Measurements from ENCODE around the gene DNAJB5.

The DNAJB5 gene

DNA sequence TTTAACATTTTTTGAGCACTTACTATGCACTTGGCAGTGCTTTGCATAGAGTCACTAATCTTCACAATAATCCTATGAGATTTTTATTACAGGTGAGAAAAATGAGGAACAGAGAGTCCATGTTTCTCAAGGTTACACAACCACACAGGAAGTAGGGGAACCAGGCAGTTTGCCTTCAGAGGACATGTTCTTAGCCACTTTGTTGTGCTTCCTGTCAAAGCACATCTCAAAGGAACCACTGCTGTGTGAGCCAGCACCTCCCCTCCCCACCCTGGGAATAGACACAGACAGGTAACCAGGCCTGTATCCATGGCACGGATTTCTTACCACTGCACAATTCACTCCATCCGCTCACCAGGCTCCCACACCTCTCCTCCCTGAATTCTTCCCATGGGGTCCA is 6.3 kb upstream of the DNAJB5 start:
- Histone ChIP-seq H3K27me3 (ENCODE audit: insufficient read depth, low read length) (peaks cover 44% of the 10 kb centered on the region), H3K4me3 (ENCODE audit: low read depth, low read length) (no peak overlapping the region), H3K36me3 (ENCODE audit: insufficient read depth, low read length) (no peaks in the 10 kb centered on the region), H3K4me1 (ENCODE audit: control insufficient read depth, insufficient read depth, low read length, unreplicated experiment) (peaks cover 8% of the 10 kb centered on the region), H3K79me2 (ENCODE audit: control insufficient read depth, insufficient read depth, low read length, unreplicated experiment) (no peaks in the 10 kb centered on the region), H2AFZ (ENCODE audit: low read length, unreplicated experiment) (no peak overlapping the region), H3K27ac (ENCODE audit: low read depth, low read length) (no peak overlapping the region)

DNA sequence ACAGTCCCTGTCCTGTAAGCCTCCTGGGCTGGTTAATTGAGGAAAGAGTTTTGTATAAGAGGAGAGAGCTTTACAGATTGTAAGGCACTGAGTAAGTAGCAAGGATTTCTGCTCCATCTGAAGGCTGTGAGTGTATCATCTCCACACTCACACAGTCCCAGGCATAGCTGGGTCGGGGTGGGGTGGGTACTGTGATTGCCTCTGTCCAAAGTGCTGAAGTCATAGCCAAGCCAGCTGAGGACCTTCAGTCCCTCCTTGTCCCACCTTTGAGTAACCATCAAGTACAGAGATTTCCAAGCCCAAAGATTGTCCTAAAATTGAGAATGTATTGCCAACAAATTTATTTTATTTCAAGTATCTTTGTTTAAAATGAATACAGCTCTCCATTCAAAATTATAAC is 5.5 kb upstream of the DNAJB5 start:
- Histone ChIP-seq H2AFZ (ENCODE audit: low read length, unreplicated experiment) (no peak overlapping the region), H3K27ac (ENCODE audit: low read depth, low read length) (no peak overlapping the region), H3K27me3 (ENCODE audit: insufficient read depth, low read length) (peaks cover 36% of the 10 kb centered on the region), H3K4me1 (ENCODE audit: control insufficient read depth, insufficient read depth, low read length, unreplicated experiment) (peaks cover 8% of the 10 kb centered on the region), H3K79me2 (ENCODE audit: control insufficient read depth, insufficient read depth, low read length, unreplicated experiment) (no peaks in the 10 kb centered on the region), H3K36me3 (ENCODE audit: insufficient read depth, low read length) (no peaks in the 10 kb centered on the region), H3K4me3 (ENCODE audit: low read depth, low read length) (no peak overlapping the region)

- H3K4me1 ChIP-seq (ENCODE audit: control insufficient read depth, insufficient read depth, low read length, unreplicated experiment): peaks cover 11% of the 10 kb centered on the region
- H3K36me3 ChIP-seq (ENCODE audit: insufficient read depth, low read length): no peaks in the 10 kb centered on the region
- no peaks in the 10 kb centered on the region for H3K79me2 ChIP-seq (ENCODE audit: control insufficient read depth, insufficient read depth, low read length, unreplicated experiment)
- no peak overlapping the region for H3K27ac ChIP-seq (ENCODE audit: low read depth, low read length)
- no peak overlapping the region for H2AFZ ChIP-seq (ENCODE audit: low read length, unreplicated experiment)
- peaks cover 29% of the 10 kb centered on the region for H3K27me3 ChIP-seq (ENCODE audit: insufficient read depth, low read length)
- H3K4me3 ChIP-seq (ENCODE audit: low read depth, low read length): no peak overlapping the region
Measured at GRCh38 chr9:34985311-34985899, 4.1 kb upstream of the DNAJB5 start.

GRCh38 chr9:34986540-34987047 is 3.0 kb upstream of the DNAJB5 start:
- H2AFZ ChIP-seq (ENCODE audit: low read length, unreplicated experiment): no peak overlapping the region
- H3K36me3 ChIP-seq (ENCODE audit: insufficient read depth, low read length): no peaks in the 10 kb centered on the region
- H3K27me3 ChIP-seq (ENCODE audit: insufficient read depth, low read length): peaks cover 20% of the 10 kb centered on the region
- no peak overlapping the region for H3K4me3 ChIP-seq (ENCODE audit: low read depth, low read length)
- H3K4me1 ChIP-seq (ENCODE audit: control insufficient read depth, insufficient read depth, low read length, unreplicated experiment): peaks cover 23% of the 10 kb centered on the region
- H3K79me2 ChIP-seq (ENCODE audit: control insufficient read depth, insufficient read depth, low read length, unreplicated experiment): no peaks in the 10 kb centered on the region
- no peak overlapping the region for H3K27ac ChIP-seq (ENCODE audit: low read depth, low read length)

DNA sequence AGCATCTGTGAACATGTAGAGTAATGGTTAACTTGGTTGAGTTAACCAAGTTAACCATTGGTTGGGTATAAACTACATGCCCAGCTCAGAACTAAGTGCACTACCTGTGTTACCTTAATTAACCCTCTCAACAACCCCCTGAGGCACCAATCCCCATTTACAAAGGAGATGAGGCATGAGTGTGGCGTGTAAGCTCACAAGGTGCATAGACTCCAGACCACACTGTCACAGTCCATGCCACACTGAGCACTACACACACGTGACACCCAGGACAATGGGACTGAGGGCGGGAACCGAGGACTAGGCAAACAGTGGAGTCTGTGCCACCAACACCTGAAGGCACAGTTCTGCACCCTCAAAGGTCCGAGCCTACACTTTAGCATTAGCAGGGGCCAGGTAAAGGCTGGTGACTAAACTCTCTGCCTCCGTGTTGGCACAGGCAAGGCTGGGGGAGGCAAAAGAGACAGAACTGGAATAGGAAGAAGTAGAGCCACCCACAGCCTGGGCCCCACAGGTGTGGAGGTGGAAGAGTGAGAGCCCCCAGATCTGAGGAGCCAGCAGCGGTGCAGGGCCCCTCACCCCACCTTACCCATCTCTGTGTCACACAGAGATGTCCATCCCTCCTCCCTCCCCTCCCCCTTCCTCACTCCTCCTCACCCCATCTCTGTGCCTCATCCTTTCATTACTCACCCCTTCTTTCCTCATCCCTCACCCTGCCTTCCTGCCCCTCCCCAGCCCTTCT is 2.2 kb upstream of the DNAJB5 start:
- H3K36me3 ChIP-seq (ENCODE audit: insufficient read depth, low read length): no peaks in the 10 kb centered on the region
- peaks cover 16% of the 10 kb centered on the region for H3K27me3 ChIP-seq (ENCODE audit: insufficient read depth, low read length)
- no peak overlapping the region for H3K4me3 ChIP-seq (ENCODE audit: low read depth, low read length)
- H2AFZ ChIP-seq (ENCODE audit: low read length, unreplicated experiment): no peak overlapping the region
- no peak overlapping the region for H3K27ac ChIP-seq (ENCODE audit: low read depth, low read length)
- H3K4me1 ChIP-seq (ENCODE audit: control insufficient read depth, insufficient read depth, low read length, unreplicated experiment): peaks cover 30% of the 10 kb centered on the region
- H3K79me2 ChIP-seq (ENCODE audit: control insufficient read depth, insufficient read depth, low read length, unreplicated experiment): no peaks in the 10 kb centered on the region

- Histone ChIP-seq H3K4me3 (ENCODE audit: low read depth, low read length) (peak overlapping the region; percentile 83), H3K4me1 (ENCODE audit: control insufficient read depth, insufficient read depth, low read length, unreplicated experiment) (peaks cover 40% of the 10 kb centered on the region), H3K27me3 (ENCODE audit: insufficient read depth, low read length) (peaks cover 5% of the 10 kb centered on the region; the same call in 1 of the 2 replicates), H3K27ac (ENCODE audit: low read depth, low read length) (peak overlapping the region; percentile 34), H3K36me3 (ENCODE audit: insufficient read depth, low read length) (no peaks in the 10 kb centered on the region), H3K79me2 (ENCODE audit: control insufficient read depth, insufficient read depth, low read length, unreplicated experiment) (no peaks in the 10 kb centered on the region), H2AFZ (ENCODE audit: low read length, unreplicated experiment) (peak overlapping the region; percentile 68)
Measured at GRCh38 chr9:34988218-34989002, 1.1 kb upstream of the DNAJB5 start.

DNA sequence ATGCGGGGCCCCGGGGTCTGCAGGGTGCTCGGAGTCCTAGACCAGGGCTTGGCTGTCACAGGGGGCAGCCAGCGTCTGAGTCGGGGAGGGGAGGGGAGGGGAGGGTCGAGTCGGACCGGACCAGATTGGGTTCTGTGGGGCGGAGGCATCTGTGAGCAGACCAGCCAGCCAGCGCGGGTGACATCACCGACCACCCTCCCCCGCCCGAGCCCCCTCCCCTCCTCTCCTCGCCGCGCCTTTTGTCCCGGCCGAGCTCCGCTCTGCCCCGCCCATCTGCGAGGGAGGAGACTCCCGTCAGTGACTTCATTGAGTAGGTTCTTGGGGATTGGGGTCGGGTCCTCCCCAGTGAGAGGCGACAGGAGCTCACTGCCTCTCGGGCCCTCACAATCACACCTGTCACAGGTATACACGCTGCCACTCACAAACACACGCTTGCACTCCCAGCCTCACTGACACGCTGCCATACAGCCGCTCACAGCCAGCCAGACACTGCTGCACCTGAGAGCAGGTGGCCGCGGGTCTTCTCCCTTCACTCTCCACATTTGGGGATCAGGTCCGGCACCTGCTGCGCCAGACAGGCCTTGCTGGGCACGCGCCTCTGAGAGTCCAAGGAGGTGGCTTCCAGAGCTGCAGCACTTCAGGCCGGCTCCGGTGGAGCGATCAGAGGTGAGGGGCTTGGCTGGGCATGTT is 546 bp downstream of the DNAJB5 start:
- Histone ChIP-seq H3K4me1 (ENCODE audit: control insufficient read depth, insufficient read depth, low read length, unreplicated experiment) (peaks cover 57% of the 10 kb centered on the region), H3K27ac (ENCODE audit: low read depth, low read length) (peak overlapping the region; percentile 50; the same call in 1 of the 2 replicates), H3K4me3 (ENCODE audit: low read depth, low read length) (peak overlapping the region; percentile 83), H2AFZ (ENCODE audit: low read length, unreplicated experiment) (peak overlapping the region; percentile 60), H3K27me3 (ENCODE audit: insufficient read depth, low read length) (no peaks in the 10 kb centered on the region), H3K79me2 (ENCODE audit: control insufficient read depth, insufficient read depth, low read length, unreplicated experiment) (no peaks in the 10 kb centered on the region), H3K36me3 (ENCODE audit: insufficient read depth, low read length) (no peaks in the 10 kb centered on the region)

GRCh38 chr9:34990908-34991606 is 1.5 kb downstream of the DNAJB5 start:
- no peaks in the 10 kb centered on the region for H3K36me3 ChIP-seq (ENCODE audit: insufficient read depth, low read length)
- H3K4me3 ChIP-seq (ENCODE audit: low read depth, low read length): peak overlapping the region; percentile 83; the same call in 1 of the 2 replicates
- H3K27ac ChIP-seq (ENCODE audit: low read depth, low read length): peak overlapping the region; percentile 9; the same call in 1 of the 2 replicates
- H3K79me2 ChIP-seq (ENCODE audit: control insufficient read depth, insufficient read depth, low read length, unreplicated experiment): no peaks in the 10 kb centered on the region
- peaks cover 66% of the 10 kb centered on the region for H3K4me1 ChIP-seq (ENCODE audit: control insufficient read depth, insufficient read depth, low read length, unreplicated experiment)
- no peaks in the 10 kb centered on the region for H3K27me3 ChIP-seq (ENCODE audit: insufficient read depth, low read length)
- H2AFZ ChIP-seq (ENCODE audit: low read length, unreplicated experiment): no peak overlapping the region

DNA sequence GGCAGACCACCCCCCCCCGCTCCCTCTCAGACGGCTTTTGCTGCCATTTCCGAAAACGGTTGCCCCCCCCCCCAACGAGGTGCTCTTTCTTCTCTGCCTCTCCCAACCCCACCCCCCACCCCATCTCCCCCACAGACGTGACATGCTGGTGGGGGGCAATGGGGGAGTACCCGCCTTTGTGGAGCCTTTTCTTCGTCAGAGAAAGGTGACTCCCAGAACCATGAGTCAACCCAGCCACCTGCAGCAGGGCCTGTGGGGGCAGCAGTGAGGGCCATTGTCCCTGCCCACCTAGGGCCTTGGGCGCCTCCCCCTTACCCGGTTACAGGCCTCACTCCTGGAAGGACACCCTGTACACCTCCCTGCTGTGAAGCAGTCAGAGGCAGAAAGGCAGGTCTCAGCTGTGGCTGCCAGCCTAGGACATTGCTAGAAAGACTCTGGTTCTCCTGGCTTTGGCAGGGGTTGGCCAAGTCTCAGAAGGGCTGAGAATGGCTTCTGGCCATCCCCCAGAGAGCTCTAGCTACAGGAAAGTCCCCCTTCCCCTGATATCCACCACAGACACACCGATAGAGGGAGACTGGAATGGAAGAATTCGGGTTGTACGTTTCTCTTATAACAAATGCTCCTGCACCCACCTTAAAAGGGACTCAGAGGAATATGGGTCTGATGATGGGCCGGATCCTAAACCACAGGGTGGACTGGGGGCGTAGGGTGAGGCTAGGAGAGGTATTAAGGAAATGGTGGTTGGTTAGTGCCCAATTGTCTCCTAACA is 2.2 kb downstream of the DNAJB5 start:
- Histone ChIP-seq H3K4me1 (ENCODE audit: control insufficient read depth, insufficient read depth, low read length, unreplicated experiment) (peaks cover 71% of the 10 kb centered on the region), H3K4me3 (ENCODE audit: low read depth, low read length) (peak overlapping the region; percentile 45; the same call in 1 of the 2 replicates), H3K27ac (ENCODE audit: low read depth, low read length) (peak overlapping the region; percentile 91), H3K79me2 (ENCODE audit: control insufficient read depth, insufficient read depth, low read length, unreplicated experiment) (no peaks in the 10 kb centered on the region), H3K36me3 (ENCODE audit: insufficient read depth, low read length) (no peaks in the 10 kb centered on the region), H3K27me3 (ENCODE audit: insufficient read depth, low read length) (no peaks in the 10 kb centered on the region), H2AFZ (ENCODE audit: low read length, unreplicated experiment) (no peak overlapping the region)

Measured in ACC112 (cell line).